ENCODE results near the gene CCSER2. TPM values are rescaled to one million over a fixed set of nuclear protein-coding genes. Genes with fewer than 3 reads are reported as not detected.

CCSER2 gene
- total and polyA plus RNA-seq, 2 donors (not counting 1 experiment from before 2014, with no cell fraction given) = 6.0 to 45.9 TPM

DNA sequence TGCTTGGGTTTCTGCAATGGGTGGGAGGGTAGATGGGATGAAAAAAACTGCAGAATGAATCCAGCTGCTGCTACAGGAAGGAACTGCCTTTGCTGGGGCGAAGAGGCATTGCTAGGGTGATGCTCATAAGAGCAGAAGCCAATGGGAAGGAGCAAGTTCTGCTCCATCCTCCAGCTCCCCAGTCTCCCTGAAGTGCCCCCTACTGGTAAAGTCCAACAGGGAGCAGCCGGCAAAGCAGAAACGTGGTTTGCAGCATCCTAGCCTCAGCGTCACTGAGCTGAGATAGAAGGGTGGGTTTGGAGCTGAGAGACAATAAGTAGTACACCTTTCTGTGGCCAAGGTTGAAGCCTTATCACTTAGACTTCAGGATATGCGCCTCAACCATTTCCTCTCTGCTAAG is 220.5 kb downstream of the CCSER2 start:
- H2AFZ ChIP-seq (ENCODE audit: insufficient read depth, low read depth, low read length, poor library complexity, severe bottlenecking) = no peak overlapping the region
- H3K9me3 ChIP-seq (ENCODE audit: control extremely low read depth in 1 of 3, control insufficient read depth in 2 of 3, insufficient read depth in 1 of 3, low read length in 2 of 3) = no peaks in the 10 kb centered on the region
- no peak overlapping the region for H3K27ac ChIP-seq (ENCODE audit: low read length in 2 of 2)
- no peaks in the 10 kb centered on the region for H3K9me3 Mint-ChIP-seq (ENCODE audit: insufficient read depth)
- H3K27ac Mint-ChIP-seq = no peak overlapping the region
- H3K27me3 ChIP-seq (replicated peaks in 1 of 4; ENCODE audit: control extremely low read depth in 1 of 4, control insufficient read depth in 3 of 4, insufficient read depth in 4 of 4, low read length in 3 of 4) = peaks cover 0 to 5% (median 0%) of the 10 kb centered on the region in 4 experiments
- H3K4me1 Mint-ChIP-seq = no peaks in the 10 kb centered on the region
- no peak overlapping the region for H3K4me3 ChIP-seq (ENCODE audit: control extremely low read depth in 1 of 5, extremely low read depth in 1 of 5, insufficient read depth in 1 of 5, low read depth in 2 of 5, low read length in 4 of 5)
- intact Hi-C loops (cut with micrococcal nuclease) = no loop called here
- H3K27me3 Mint-ChIP-seq = peaks cover 24% of the 10 kb centered on the region
- H3K9ac ChIP-seq (ENCODE audit: low read length) = no peak overlapping the region
- CTCF ChIA-PET = interaction anchor here (1.1 to 2.4 kb wide), 2 partner anchors 8 to 11 kb away, joined by 4 to 11 read pairs; no protein-coding TSS in a partner anchor
- no peak for DNase-seq
- no peak overlapping the region for H3K4me3 Mint-ChIP-seq
- 0% methylated on average over 2 of the region's 5 CpGs for WGBS (ENCODE audit: insufficient coverage)
- no peak overlapping the region for H3K4me2 ChIP-seq (replicated peaks; ENCODE audit: low read depth, low read length, poor library complexity, severe bottlenecking)
- ATAC-seq (ENCODE audit: low read depth) = no peak
- no peaks in the 10 kb centered on the region for H3K79me2 ChIP-seq (ENCODE audit: control insufficient read depth, insufficient read depth, low read length)
- H3K36me3 ChIP-seq (replicated peaks in 1 of 2; ENCODE audit: control extremely low read depth in 1 of 2, control insufficient read depth in 1 of 2, extremely low read depth in 1 of 2, insufficient read depth in 2 of 2, low read length in 1 of 2) = no peaks in the 10 kb centered on the region
- no peaks in the 10 kb centered on the region for H3K4me1 ChIP-seq (ENCODE audit: control insufficient read depth in 2 of 2, insufficient read depth in 2 of 2, low read length in 2 of 2)
- POLR2A ChIA-PET = no interaction called here
- TF ChIP-seq CTCF (IDR thresholded peaks at IDR 0.05) (no peak), EZH2 (IDR thresholded peaks at IDR 0.05; ENCODE audit: borderline replicate concordance, insufficient read depth, low read depth, low read length, poor library complexity, severe bottlenecking) (no peak)
- H4K20me1 ChIP-seq (ENCODE audit: control insufficient read depth, insufficient read depth, low read length, poor library complexity, severe bottlenecking) = no peaks in the 10 kb centered on the region

DNA sequence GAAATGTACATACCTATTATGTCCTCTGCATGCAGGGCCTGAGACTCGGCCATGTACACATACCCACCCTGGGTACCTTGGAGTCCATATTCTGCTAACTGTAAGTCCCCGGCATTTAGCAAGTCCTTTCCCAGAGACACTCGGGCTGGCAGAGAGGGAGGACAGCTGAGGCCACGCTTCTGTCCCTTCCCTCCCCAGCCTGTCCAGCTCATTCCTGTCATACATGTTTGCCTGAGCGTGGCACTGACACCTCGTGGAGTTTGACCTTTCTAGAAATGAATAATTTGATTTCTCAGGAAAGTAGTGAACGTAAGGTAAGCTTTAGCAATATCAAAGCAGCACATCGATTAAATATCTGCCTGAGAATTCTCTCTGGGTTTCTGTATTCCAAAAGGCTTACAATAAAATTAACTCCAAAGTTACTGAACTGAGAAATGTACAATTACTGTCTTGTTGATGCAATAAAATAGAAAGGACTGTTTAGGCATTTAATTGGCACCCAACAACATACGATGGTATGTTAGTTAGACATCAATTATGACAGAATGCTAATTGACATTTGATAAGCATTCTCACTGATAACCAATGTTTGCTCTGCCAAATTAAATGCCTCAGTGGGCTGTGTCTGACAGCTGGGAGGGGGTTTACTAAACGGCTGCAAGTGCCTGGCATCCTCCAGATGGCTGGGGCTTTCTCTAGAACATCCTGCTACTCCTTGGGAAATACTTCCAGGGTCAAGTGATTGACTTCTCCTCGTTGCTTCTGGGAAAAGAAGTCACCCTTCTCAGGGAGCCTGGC is 221.2 kb downstream of the CCSER2 start:
- ChIA-PET POLR2A (no interaction called here), CTCF (interaction anchor here (1.1 to 2.4 kb wide), 2 partner anchors 9 to 12 kb away, joined by 4 to 11 read pairs; no protein-coding TSS in a partner anchor)
- intact Hi-C loops (cut with micrococcal nuclease) = no loop called here
- WGBS (ENCODE audit: insufficient coverage) = 74% methylated on average over 7 of the region's 11 CpGs
- peaks cover 0 to 5% (median 0%) of the 10 kb centered on the region in 4 experiments for H3K27me3 ChIP-seq (replicated peaks in 1 of 4; ENCODE audit: control extremely low read depth in 1 of 4, control insufficient read depth in 3 of 4, insufficient read depth in 4 of 4, low read length in 3 of 4)
- Mint-ChIP-seq H3K27me3 (peaks cover 20% of the 10 kb centered on the region), H3K4me3 (no peak overlapping the region), H3K9me3 (ENCODE audit: insufficient read depth) (no peaks in the 10 kb centered on the region), H3K4me1 (no peaks in the 10 kb centered on the region), H3K27ac (no peak overlapping the region)
- TF ChIP-seq EZH2 (IDR thresholded peaks at IDR 0.05; ENCODE audit: borderline replicate concordance, insufficient read depth, low read depth, low read length, poor library complexity, severe bottlenecking) (no peak), CTCF (IDR thresholded peaks at IDR 0.05) (no peak)
- H3K36me3 ChIP-seq (replicated peaks in 1 of 2; ENCODE audit: control extremely low read depth in 1 of 2, control insufficient read depth in 1 of 2, extremely low read depth in 1 of 2, insufficient read depth in 2 of 2, low read length in 1 of 2) = no peaks in the 10 kb centered on the region
- no peak overlapping the region for H3K27ac ChIP-seq (ENCODE audit: low read length in 2 of 2)
- H3K4me1 ChIP-seq (ENCODE audit: control insufficient read depth in 2 of 2, insufficient read depth in 2 of 2, low read length in 2 of 2) = no peaks in the 10 kb centered on the region
- no peak overlapping the region for H2AFZ ChIP-seq (ENCODE audit: insufficient read depth, low read depth, low read length, poor library complexity, severe bottlenecking)
- H4K20me1 ChIP-seq (ENCODE audit: control insufficient read depth, insufficient read depth, low read length, poor library complexity, severe bottlenecking) = no peaks in the 10 kb centered on the region
- DNase-seq (no peak), ATAC-seq (ENCODE audit: low read depth) (no peak)
- no peak overlapping the region for H3K4me3 ChIP-seq (ENCODE audit: control extremely low read depth in 1 of 5, extremely low read depth in 1 of 5, insufficient read depth in 1 of 5, low read depth in 2 of 5, low read length in 4 of 5)
- H3K79me2 ChIP-seq (ENCODE audit: control insufficient read depth, insufficient read depth, low read length) = no peaks in the 10 kb centered on the region
- H3K9ac ChIP-seq (ENCODE audit: low read length) = no peak overlapping the region
- no peaks in the 10 kb centered on the region for H3K9me3 ChIP-seq (ENCODE audit: control extremely low read depth in 1 of 3, control insufficient read depth in 2 of 3, insufficient read depth in 1 of 3, low read length in 2 of 3)
- H3K4me2 ChIP-seq (replicated peaks; ENCODE audit: low read depth, low read length, poor library complexity, severe bottlenecking) = no peak overlapping the region
